SK-N-SH (cell line): ENCODE data around the gene PSAP. TPM values are rescaled to one million over a fixed set of nuclear protein-coding genes. Genes with fewer than 3 reads are reported as not detected.

Source experiments
- CTCF ChIA-PET: fragments of 300-600, 350-600 bp; formaldehyde crosslinking; extraction: SDS; loops from one replicate; lab custom pipeline; 2021; lab: Yijun Ruan, JAX
- POLR2A ChIA-PET: fragments of 350-600 bp; sonication (Branson Sonifier 250); formaldehyde crosslinking; extraction: SDS; loops from one replicate; lab custom pipeline; 2020; ENCODE audit warnings: antibody characterized with exemption, inconsistent platforms; lab: Yijun Ruan, JAX
- DNase-seq: peaks from one replicate; pipeline ENCODE4 v3.0.0; 2012
- H2AFZ ChIP-seq: fragments of 200-600 bp; sonication (generic); 2 replicates; pipeline ENCODE4 v1.8.1; 2016; ENCODE audit warnings: antibody characterized with exemption, mild to moderate bottlenecking, low read depth
- H3F3A ChIP-seq: fragments of 200-600 bp; sonication (generic); replicated peaks from 2 replicates; pipeline ENCODE3; 2016; ENCODE audit warnings: antibody characterized with exemption, mild to moderate bottlenecking; ENCODE audit not compliant: insufficient read depth
- H3K27ac ChIP-seq, 2 experiments: fragments of 200-500 bp in 1 of 2; fragments of 200-600 bp in 1 of 2; sonication (Bioruptor generic) in 1 of 2; sonication (generic), shearing (Covaris generic) in 1 of 2; 2 replicates each; pipeline versions ENCODE4 v1.5.1 to v1.6.1; 2014 to 2016; ENCODE audit warnings: low read depth in 2 of 2, inconsistent platforms in 1 of 2, low read length in 1 of 2, mild to moderate bottlenecking in 1 of 2, mixed read lengths in 1 of 2
- H3K27me3 ChIP-seq: fragments of 200-600 bp; sonication (generic), shearing (Covaris generic); 2 replicates; pipeline ENCODE4 v1.6.1; 2016; ENCODE audit warnings: mixed run types; ENCODE audit not compliant: insufficient read depth
- H3K36me3 ChIP-seq, 2 experiments: fragments of 200-500 bp in 1 of 2; fragments of 200-600 bp in 1 of 2; sonication (Bioruptor generic) in 1 of 2; sonication (generic) in 1 of 2; replicated peaks in 1 of 2; 2 replicates each; pipeline versions ENCODE3 to v1.5.1; 2014 to 2016; ENCODE audit warnings: low read length in 1 of 2, mild to moderate bottlenecking in 1 of 2; ENCODE audit not compliant: insufficient read depth in 2 of 2, control insufficient read depth in 1 of 2
- H3K4me1 ChIP-seq, 2 experiments: fragments of 200-500 bp in 1 of 2; fragments of 200-600 bp in 1 of 2; sonication (Bioruptor generic) in 1 of 2; sonication (generic), shearing (Covaris generic) in 1 of 2; 2 replicates each; pipeline versions ENCODE4 v1.5.1 to v1.6.1; 2014 to 2016; ENCODE audit warnings: low read depth in 1 of 2, low read length in 1 of 2, mixed run types in 1 of 2; ENCODE audit not compliant: insufficient read depth in 2 of 2, control insufficient read depth in 1 of 2
- H3K4me2 ChIP-seq: fragments of 200-600 bp; sonication (generic), shearing (Covaris generic); 2 replicates; pipeline ENCODE4 v1.6.1; 2017; ENCODE audit warnings: mixed run types
- H3K4me3 ChIP-seq, 2 experiments: fragments of 200-500 bp in 1 of 2; fragments of 200-600 bp in 1 of 2; sonication (Bioruptor generic) in 1 of 2; sonication (generic), shearing (Covaris generic) in 1 of 2; 2 replicates each; pipeline versions ENCODE4 v1.5.1 to v1.8.1; 2014 to 2016; ENCODE audit warnings: low read depth in 2 of 2, inconsistent platforms in 1 of 2, low read length in 1 of 2, mild to moderate bottlenecking in 1 of 2, mixed read lengths in 1 of 2, moderate library complexity in 1 of 2
- H3K79me2 ChIP-seq: fragments of 200-600 bp; sonication (generic); 2 replicates; pipeline ENCODE4 v1.8.1; 2017; ENCODE audit warnings: mild to moderate bottlenecking; ENCODE audit not compliant: insufficient read depth
- H3K9ac ChIP-seq: fragments of 200-600 bp; sonication (generic); 2 replicates; pipeline ENCODE4 v1.6.1; 2017; ENCODE audit warnings: mixed run types
- H3K9me2 ChIP-seq: fragments of 200-600 bp; sonication (generic); 2 replicates; pipeline ENCODE4 v1.6.1; 2017; ENCODE audit warnings: mixed run types
- H3K9me3 ChIP-seq: fragments of 200-600 bp; sonication (generic); 2 replicates; pipeline ENCODE4 v1.6.1; 2017; ENCODE audit warnings: mixed run types, mild to moderate bottlenecking, moderate library complexity
- H4K20me1 ChIP-seq: fragments of 200-600 bp; sonication (generic); 2 replicates; pipeline ENCODE4 v1.6.1; 2017; ENCODE audit warnings: mild to moderate bottlenecking, mixed run types; ENCODE audit not compliant: insufficient read depth
- EZH2phosphoT487 ChIP-seq: fragments of 200-600 bp; sonication (generic); IDR thresholded peaks from 2 replicates; pipeline ENCODE4 v1.6.1; 2017; ENCODE audit warnings: low read depth, mixed run types, mild to moderate bottlenecking, antibody characterized with exemption, moderate library complexity, borderline replicate concordance
- GABPA ChIP-seq: IDR thresholded peaks from 2 replicates; pipeline ENCODE4 v1.4.0; 2012; ENCODE audit warnings: low read depth, mild to moderate bottlenecking
- GATA2 ChIP-seq: sonication (generic); formaldehyde crosslinking; IDR thresholded peaks from 2 replicates; pipeline ENCODE4 v1.5.0; 2020; ENCODE audit warnings: mild to moderate bottlenecking, missing genetic modification reagents
- MEF2A ChIP-seq: IDR thresholded peaks from 2 replicates; pipeline ENCODE4 v1.4.0; 2012; ENCODE audit warnings: low read depth, borderline replicate concordance
- MXI1 ChIP-seq: IDR thresholded peaks from 2 replicates; pipeline ENCODE4 v1.6.1; 2012; ENCODE audit warnings: mild to moderate bottlenecking, low read depth, low read length, improper control_type of control experiment
- POLR2AphosphoS5 ChIP-seq: IDR thresholded peaks from 2 replicates; pipeline ENCODE4 v1.6.1; 2012; ENCODE audit warnings: low read depth, low read length
- RCOR1 ChIP-seq: fragments of 150-350 bp; IDR thresholded peaks from 2 replicates; pipeline ENCODE4 v1.6.1; 2017; ENCODE audit warnings: antibody characterized with exemption, low read length
- RXRA ChIP-seq: IDR thresholded peaks from 2 replicates; pipeline ENCODE4 v1.4.0; 2012; ENCODE audit warnings: low read depth, mild to moderate bottlenecking, borderline replicate concordance
- SIN3A ChIP-seq: IDR thresholded peaks from 2 replicates; pipeline ENCODE4 v1.6.1; 2012; ENCODE audit warnings: low read depth, mild to moderate bottlenecking, low read length, moderate library complexity, borderline replicate concordance
- SMC3 ChIP-seq: IDR thresholded peaks from 2 replicates; pipeline ENCODE4 v1.6.1; 2012; ENCODE audit warnings: low read depth, low read length, improper control_type of control experiment
- TCF12 ChIP-seq: IDR thresholded peaks from 2 replicates; pipeline ENCODE4 v1.4.0; 2012
- TEAD4 ChIP-seq: IDR thresholded peaks from 2 replicates; pipeline ENCODE4 v1.4.0; 2012; ENCODE audit warnings: mild to moderate bottlenecking, borderline replicate concordance; ENCODE audit not compliant: insufficient read depth
- YY1 ChIP-seq: IDR thresholded peaks from 2 replicates; pipeline ENCODE4 v1.4.0; 2012; ENCODE audit warnings: low read depth, mild to moderate bottlenecking
- WGBS: methylation state at CpG from one replicate; pipeline ENCODE4 v1.1.6; 2017; ENCODE audit warnings: low lambda C conversion rate; 5-methylcytosine and 5-hydroxymethylcytosine counted together
- polyA plus RNA-seq, 3 experiments: library from polyadenylated mRNA; depleted of rRNA; stranded (reverse); fragments of >200 nt; gene quantifications; 2 replicates each; pipeline ENCODE4 v1.2.3, GENCODE V29; 2012
- TF ChIP-seq, protein P1 (sequence below): fragments of 150-350 bp; IDR thresholded peaks from 2 replicates; pipeline ENCODE4 v1.6.1; 2017; ENCODE audit warnings: antibody characterized with exemption, low read length, low read depth, borderline replicate concordance
- TF ChIP-seq, protein P2 (sequence below): IDR thresholded peaks from 2 replicates; pipeline ENCODE4 v1.4.0; 2012; ENCODE audit warnings: low read depth, borderline replicate concordance
- TF ChIP-seq, protein P3 (sequence below): IDR thresholded peaks from 2 replicates; pipeline ENCODE4 v1.4.0; 2012; ENCODE audit warnings: low read depth
- TF ChIP-seq, protein P4 (sequence below): IDR thresholded peaks from 2 replicates; pipeline ENCODE4; 2012
- TF ChIP-seq, protein P5 (sequence below): fragments of 150-350 bp; IDR thresholded peaks from 2 replicates; pipeline ENCODE4 v1.6.1; 2016; ENCODE audit warnings: mild to moderate bottlenecking, low read depth, low read length

PSAP gene
- polyA plus RNA-seq, 1 of the 3 experiments (the other 2 are of a cell fraction) = 1,647 TPM

DNA sequence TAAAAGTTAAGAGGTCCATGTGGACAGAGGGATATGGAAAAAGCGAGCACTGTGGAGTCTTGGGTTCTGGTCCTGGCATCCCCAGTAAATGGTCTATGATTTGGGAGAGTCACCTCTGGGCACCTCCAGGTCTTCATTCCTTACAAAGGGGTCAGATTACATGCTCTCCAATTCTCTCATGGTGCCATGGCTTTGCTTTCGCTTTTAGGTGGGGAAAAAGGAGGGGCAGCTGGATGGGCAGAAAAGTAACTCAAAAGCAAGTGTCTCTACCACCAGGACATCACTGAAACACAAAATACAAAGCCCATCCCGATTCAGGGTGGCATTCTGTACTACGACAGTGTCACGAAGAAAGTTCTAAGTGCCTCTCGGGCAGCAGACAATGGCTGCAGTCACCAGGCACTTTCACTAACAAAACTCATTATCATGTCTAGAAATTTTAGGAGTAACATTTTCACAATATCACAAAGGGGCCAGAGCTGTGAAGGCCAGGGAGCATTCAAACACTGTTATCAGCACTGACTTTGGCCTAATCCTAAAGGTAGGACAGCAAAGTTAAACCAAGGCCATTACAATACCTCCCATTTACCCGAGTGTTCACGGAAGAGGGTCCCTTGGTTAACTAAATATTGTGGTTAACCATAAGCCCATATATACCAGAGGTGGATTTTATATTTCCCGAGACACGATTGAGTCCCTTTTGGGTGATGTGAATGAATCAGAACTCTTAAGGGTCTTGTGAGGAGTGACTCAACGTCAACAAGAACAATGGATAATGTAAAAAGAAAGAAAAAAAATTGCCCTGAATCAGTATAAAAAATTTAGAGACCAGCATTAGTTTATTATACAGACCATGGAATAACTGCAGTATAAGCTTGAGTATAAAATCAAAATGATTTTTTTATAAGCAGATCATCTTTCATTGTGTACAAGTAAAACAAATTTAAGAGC is 2.5 kb downstream of the PSAP start (continued):
- TF ChIP-seq, protein P1, sequence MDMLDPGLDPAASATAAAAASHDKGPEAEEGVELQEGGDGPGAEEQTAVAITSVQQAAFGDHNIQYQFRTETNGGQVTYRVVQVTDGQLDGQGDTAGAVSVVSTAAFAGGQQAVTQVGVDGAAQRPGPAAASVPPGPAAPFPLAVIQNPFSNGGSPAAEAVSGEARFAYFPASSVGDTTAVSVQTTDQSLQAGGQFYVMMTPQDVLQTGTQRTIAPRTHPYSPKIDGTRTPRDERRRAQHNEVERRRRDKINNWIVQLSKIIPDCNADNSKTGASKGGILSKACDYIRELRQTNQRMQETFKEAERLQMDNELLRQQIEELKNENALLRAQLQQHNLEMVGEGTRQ = no peak
- TF ChIP-seq GATA2 (CRISPR knock-in tag) (no peak), GABPA (no peak)

DNA sequence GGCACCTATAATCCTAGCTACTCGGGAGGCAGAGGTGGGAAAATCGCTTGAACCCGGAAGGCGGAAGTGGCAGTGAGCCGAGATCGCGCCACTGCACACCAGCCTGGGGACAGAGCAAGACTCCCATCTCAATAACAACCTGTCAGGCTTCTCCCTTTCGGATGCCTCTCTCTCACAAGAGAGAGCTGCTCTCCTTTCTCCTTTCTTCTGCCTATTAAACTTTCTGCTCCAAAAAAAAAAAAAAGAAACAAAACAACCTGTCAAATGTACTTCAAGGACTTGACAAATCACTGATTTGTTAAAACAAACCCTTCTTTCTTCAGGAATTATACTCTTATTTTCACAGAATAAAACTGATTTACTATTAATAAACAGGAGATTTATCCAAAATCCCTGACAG is 3.6 kb downstream of the PSAP start:
- no peak overlapping the region for H2AFZ ChIP-seq
- no peak overlapping the region for H3K27ac ChIP-seq
- H3F3A ChIP-seq = no peaks in the 10 kb centered on the region
- H3K36me3 ChIP-seq = peaks cover 0 to 6% of the 10 kb centered on the region in 2 experiments
- TF ChIP-seq GATA2 (CRISPR knock-in tag) (no peak), EZH2phosphoT487 (no peak), SIN3A (no peak), SMC3 (no peak), GABPA (no peak), MEF2A (no peak), YY1 (no peak), TEAD4 (no peak), RCOR1 (no peak), POLR2AphosphoS5 (no peak), TCF12 (no peak), RXRA (no peak), MXI1 (no peak)
- TF ChIP-seq, protein P2, sequence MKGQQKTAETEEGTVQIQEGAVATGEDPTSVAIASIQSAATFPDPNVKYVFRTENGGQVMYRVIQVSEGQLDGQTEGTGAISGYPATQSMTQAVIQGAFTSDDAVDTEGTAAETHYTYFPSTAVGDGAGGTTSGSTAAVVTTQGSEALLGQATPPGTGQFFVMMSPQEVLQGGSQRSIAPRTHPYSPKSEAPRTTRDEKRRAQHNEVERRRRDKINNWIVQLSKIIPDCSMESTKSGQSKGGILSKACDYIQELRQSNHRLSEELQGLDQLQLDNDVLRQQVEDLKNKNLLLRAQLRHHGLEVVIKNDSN = no peak
- TF ChIP-seq, protein P3, sequence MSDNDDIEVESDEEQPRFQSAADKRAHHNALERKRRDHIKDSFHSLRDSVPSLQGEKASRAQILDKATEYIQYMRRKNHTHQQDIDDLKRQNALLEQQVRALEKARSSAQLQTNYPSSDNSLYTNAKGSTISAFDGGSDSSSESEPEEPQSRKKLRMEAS = no peak
- TF ChIP-seq, protein P4, sequence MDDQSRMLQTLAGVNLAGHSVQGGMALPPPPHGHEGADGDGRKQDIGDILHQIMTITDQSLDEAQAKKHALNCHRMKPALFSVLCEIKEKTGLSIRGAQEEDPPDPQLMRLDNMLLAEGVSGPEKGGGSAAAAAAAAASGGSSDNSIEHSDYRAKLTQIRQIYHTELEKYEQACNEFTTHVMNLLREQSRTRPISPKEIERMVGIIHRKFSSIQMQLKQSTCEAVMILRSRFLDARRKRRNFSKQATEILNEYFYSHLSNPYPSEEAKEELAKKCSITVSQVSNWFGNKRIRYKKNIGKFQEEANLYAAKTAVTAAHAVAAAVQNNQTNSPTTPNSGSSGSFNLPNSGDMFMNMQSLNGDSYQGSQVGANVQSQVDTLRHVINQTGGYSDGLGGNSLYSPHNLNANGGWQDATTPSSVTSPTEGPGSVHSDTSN = no peak
- TF ChIP-seq, protein P5, sequence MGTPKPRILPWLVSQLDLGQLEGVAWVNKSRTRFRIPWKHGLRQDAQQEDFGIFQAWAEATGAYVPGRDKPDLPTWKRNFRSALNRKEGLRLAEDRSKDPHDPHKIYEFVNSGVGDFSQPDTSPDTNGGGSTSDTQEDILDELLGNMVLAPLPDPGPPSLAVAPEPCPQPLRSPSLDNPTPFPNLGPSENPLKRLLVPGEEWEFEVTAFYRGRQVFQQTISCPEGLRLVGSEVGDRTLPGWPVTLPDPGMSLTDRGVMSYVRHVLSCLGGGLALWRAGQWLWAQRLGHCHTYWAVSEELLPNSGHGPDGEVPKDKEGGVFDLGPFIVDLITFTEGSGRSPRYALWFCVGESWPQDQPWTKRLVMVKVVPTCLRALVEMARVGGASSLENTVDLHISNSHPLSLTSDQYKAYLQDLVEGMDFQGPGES = no peak
- 98% methylated on average over 8 of the region's 8 CpGs for WGBS
- CTCF ChIA-PET = interaction anchor here (1.2 to 1.7 kb wide), 2 partner anchors 11 to 49 kb away, joined by 5 to 8 read pairs; no protein-coding TSS in a partner anchor
- H3K4me1 ChIP-seq = peaks cover 24 to 26% of the 10 kb centered on the region in 2 experiments; a peak in 3 of 4 replicates
- no peak overlapping the region for H3K4me3 ChIP-seq
- no peak overlapping the region for H3K4me2 ChIP-seq
- H3K79me2 ChIP-seq = peaks cover 86% of the 10 kb centered on the region
- POLR2A ChIA-PET = no interaction called here
- no peak overlapping the region for H3K9ac ChIP-seq
- H3K9me2 ChIP-seq = no peaks in the 10 kb centered on the region
- H3K9me3 ChIP-seq = no peaks in the 10 kb centered on the region
- DNase-seq = no peak
- H3K27me3 ChIP-seq = no peaks in the 10 kb centered on the region
- peaks cover 79% of the 10 kb centered on the region for H4K20me1 ChIP-seq
